HEK293 (cell line): ENCODE measurements around the gene MYL12A.

Source experiments
- CTCF ChIP-seq: fragments of 450-650 bp; formaldehyde crosslinking; IDR thresholded peaks from 2 replicates; pipeline ENCODE4 v1.5.1; 2016; ENCODE audit warnings: missing biosample characterization, missing genetic modification characterization
- ZNF514 ChIP-seq: fragments of 450-650 bp; formaldehyde crosslinking; IDR thresholded peaks from 2 replicates; pipeline ENCODE4 v1.5.1; 2016; ENCODE audit warnings: missing biosample characterization, missing genetic modification characterization
- ZNF549 ChIP-seq: fragments of 450-650 bp; IDR thresholded peaks from 2 replicates; pipeline ENCODE4 v1.5.1; 2018; ENCODE audit warnings: missing biosample characterization, missing genetic modification characterization, mild to moderate bottlenecking, inconsistent platforms, moderate library complexity
- ZNF645 ChIP-seq: fragments of 450-650 bp; formaldehyde crosslinking; IDR thresholded peaks from 2 replicates; pipeline ENCODE4; 2016; ENCODE audit warnings: missing biosample characterization, missing genetic modification characterization

GRCh38 chr18:3281456-3282400 lies 34.1 kb downstream of the MYL12A start:
- no peak for TF ChIP-seq ZNF514 (tag by site-specific recombination)
- peak; percentile 36; the same call in 1 of the 2 replicates for TF ChIP-seq CTCF (tag by site-specific recombination)
- TF ChIP-seq ZNF645 (tag by site-specific recombination): no peak
- TF ChIP-seq ZNF549 (tag by site-specific recombination): no peak
